ENCODE results near the gene SDK1.

DNA sequence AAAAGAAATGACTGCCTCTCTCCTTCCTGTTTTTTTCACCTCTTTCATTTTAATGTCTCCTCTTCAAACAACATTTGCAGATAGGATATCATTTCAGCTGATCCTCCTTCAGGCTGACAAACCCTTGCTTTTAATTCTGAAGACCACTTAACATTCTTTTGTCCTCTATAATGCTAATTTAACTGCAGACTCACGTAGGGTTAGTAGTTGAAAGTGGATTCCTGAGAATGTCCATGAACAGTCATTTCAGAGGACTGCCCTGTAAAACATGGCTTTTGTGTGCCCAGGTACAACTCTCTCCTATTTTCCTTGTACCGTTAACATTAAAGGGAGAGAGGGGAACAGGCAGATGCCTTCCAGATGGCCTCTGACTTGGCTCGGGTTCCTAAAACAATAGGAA, 524.4 kb downstream of the SDK1 start:
- TF ChIP-seq, protein P1, sequence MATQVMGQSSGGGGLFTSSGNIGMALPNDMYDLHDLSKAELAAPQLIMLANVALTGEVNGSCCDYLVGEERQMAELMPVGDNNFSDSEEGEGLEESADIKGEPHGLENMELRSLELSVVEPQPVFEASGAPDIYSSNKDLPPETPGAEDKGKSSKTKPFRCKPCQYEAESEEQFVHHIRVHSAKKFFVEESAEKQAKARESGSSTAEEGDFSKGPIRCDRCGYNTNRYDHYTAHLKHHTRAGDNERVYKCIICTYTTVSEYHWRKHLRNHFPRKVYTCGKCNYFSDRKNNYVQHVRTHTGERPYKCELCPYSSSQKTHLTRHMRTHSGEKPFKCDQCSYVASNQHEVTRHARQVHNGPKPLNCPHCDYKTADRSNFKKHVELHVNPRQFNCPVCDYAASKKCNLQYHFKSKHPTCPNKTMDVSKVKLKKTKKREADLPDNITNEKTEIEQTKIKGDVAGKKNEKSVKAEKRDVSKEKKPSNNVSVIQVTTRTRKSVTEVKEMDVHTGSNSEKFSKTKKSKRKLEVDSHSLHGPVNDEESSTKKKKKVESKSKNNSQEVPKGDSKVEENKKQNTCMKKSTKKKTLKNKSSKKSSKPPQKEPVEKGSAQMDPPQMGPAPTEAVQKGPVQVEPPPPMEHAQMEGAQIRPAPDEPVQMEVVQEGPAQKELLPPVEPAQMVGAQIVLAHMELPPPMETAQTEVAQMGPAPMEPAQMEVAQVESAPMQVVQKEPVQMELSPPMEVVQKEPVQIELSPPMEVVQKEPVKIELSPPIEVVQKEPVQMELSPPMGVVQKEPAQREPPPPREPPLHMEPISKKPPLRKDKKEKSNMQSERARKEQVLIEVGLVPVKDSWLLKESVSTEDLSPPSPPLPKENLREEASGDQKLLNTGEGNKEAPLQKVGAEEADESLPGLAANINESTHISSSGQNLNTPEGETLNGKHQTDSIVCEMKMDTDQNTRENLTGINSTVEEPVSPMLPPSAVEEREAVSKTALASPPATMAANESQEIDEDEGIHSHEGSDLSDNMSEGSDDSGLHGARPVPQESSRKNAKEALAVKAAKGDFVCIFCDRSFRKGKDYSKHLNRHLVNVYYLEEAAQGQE (tag by site-specific recombination; IDR thresholded peaks at IDR 0.05) = no peak
- TF ChIP-seq, protein P2, sequence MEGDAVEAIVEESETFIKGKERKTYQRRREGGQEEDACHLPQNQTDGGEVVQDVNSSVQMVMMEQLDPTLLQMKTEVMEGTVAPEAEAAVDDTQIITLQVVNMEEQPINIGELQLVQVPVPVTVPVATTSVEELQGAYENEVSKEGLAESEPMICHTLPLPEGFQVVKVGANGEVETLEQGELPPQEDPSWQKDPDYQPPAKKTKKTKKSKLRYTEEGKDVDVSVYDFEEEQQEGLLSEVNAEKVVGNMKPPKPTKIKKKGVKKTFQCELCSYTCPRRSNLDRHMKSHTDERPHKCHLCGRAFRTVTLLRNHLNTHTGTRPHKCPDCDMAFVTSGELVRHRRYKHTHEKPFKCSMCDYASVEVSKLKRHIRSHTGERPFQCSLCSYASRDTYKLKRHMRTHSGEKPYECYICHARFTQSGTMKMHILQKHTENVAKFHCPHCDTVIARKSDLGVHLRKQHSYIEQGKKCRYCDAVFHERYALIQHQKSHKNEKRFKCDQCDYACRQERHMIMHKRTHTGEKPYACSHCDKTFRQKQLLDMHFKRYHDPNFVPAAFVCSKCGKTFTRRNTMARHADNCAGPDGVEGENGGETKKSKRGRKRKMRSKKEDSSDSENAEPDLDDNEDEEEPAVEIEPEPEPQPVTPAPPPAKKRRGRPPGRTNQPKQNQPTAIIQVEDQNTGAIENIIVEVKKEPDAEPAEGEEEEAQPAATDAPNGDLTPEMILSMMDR (tag by site-specific recombination; IDR thresholded peaks at IDR 0.05) = no peak
- TF ChIP-seq ZNF214 (tag by site-specific recombination; IDR thresholded peaks at IDR 0.05; ENCODE audit: borderline replicate concordance) (no peak), ZNF580 (tag by site-specific recombination; IDR thresholded peaks at IDR 0.05) (no peak)

Data from HEK293 (cell line).